Body of pancreas (tissue), 4 donors: ENCODE results near the gene WNT3.

Source experiments
- POLR2A ChIP-seq, 3 donors: fragments of 450-650 bp; IDR thresholded peaks; one replicate each; pipeline ENCODE4 v1.6.1; 2016; ENCODE audit warnings: antibody characterized with exemption in 3 of 3, mild to moderate bottlenecking in 2 of 3
- TF ChIP-seq, protein P1 (sequence below), 7 experiments: fragments of 450-650 bp in 4 of 7; fragments of 200-600 bp in 3 of 7; sonication (generic) in 3 of 7; IDR thresholded peaks; one replicate each; pipeline ENCODE4 v1.5.1; 2016 to 2019; ENCODE audit warnings: antibody characterized with exemption in 7 of 7

GRCh38 chr17:46759141-46759540 lies 59.4 kb downstream of the WNT3 start:
- TF ChIP-seq, protein P1, sequence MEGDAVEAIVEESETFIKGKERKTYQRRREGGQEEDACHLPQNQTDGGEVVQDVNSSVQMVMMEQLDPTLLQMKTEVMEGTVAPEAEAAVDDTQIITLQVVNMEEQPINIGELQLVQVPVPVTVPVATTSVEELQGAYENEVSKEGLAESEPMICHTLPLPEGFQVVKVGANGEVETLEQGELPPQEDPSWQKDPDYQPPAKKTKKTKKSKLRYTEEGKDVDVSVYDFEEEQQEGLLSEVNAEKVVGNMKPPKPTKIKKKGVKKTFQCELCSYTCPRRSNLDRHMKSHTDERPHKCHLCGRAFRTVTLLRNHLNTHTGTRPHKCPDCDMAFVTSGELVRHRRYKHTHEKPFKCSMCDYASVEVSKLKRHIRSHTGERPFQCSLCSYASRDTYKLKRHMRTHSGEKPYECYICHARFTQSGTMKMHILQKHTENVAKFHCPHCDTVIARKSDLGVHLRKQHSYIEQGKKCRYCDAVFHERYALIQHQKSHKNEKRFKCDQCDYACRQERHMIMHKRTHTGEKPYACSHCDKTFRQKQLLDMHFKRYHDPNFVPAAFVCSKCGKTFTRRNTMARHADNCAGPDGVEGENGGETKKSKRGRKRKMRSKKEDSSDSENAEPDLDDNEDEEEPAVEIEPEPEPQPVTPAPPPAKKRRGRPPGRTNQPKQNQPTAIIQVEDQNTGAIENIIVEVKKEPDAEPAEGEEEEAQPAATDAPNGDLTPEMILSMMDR (IDR thresholded peaks at IDR 0.05), result no peak
- TF ChIP-seq POLR2A (IDR thresholded peaks at IDR 0.05), result no peak
